Bronchial epithelial cell (primary cell): ENCODE data around the gene RPP40. TPM values are rescaled to one million over a fixed set of nuclear protein-coding genes. Genes with fewer than 3 reads are reported as not detected.

Experiments
- DNase-seq: peaks from one replicate; pipeline ENCODE4 v3.0.0-alpha.2; 2010; ENCODE audit warnings: low read depth
- FAIRE-seq: peaks from 2 replicates; lab custom pipeline; 2011; peaks lifted over from hg19 to GRCh38; lab: Jason Lieb, UNC
- H3K27me3 ChIP-seq: 2 replicates; pipeline ENCODE4 v1.5.1; 2011; ENCODE audit warnings: low read length; ENCODE audit not compliant: control insufficient read depth, insufficient read depth
- H3K36me3 ChIP-seq: 2 replicates; pipeline ENCODE4 v1.5.1; 2011; ENCODE audit warnings: low read length; ENCODE audit not compliant: control insufficient read depth, insufficient read depth
- H3K4me3 ChIP-seq: 2 replicates; pipeline ENCODE4 v1.5.1; 2011; ENCODE audit warnings: mild to moderate bottlenecking, low read depth, low read length, control low read depth
- CTCF ChIP-seq: IDR thresholded peaks from 2 replicates; pipeline ENCODE4 v1.5.1; 2011; ENCODE audit warnings: mild to moderate bottlenecking, moderate library complexity, low read length, control low read depth, inconsistent platforms; ENCODE audit not compliant: insufficient read depth, severe bottlenecking
- total RNA-seq: library from RNA; depleted of rRNA; stranded (reverse); fragments of >200 nt; gene quantifications from 2 replicates; pipeline ENCODE4 v1.2.1, GENCODE V29; 2014

The RPP40 gene
- total RNA-seq, 1 donor from 2014 or later, result 10.3 TPM

DNA sequence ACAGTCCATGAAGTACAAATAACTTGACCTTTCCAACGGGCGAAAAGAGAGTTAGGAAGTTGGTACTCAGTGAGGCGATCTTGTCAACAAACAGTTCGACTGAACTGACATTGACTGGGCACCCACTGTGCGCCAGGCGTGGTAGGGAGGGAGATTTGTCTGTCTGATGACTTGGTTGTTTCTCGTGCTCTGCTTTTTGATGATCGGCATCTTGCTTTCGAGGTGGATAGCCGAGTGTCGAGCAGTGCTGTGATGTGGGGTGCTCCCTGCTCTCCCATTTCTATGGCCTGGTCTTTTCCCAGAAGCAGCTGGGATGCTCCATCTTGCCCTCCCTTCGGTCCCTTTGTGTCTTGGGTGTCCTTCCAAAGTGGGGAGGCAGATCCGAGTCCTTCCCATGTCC lies 30.4 kb downstream of the RPP40 start:
- no peaks in the 10 kb centered on the region for H3K36me3 ChIP-seq
- no peaks in the 10 kb centered on the region for H3K27me3 ChIP-seq
- H3K4me3 ChIP-seq, result no peak overlapping the region
- no peak for TF ChIP-seq CTCF
- DNase-seq (no peak), FAIRE-seq (no peak)

GRCh38 chr6:4972438-4972837 lies 31.4 kb downstream of the RPP40 start:
- TF ChIP-seq CTCF, result no peak
- Histone ChIP-seq H3K27me3 (no peaks in the 10 kb centered on the region), H3K36me3 (no peaks in the 10 kb centered on the region), H3K4me3 (no peak overlapping the region)
- no peak for DNase-seq
- FAIRE-seq, result no peak

- Histone ChIP-seq H3K36me3 (no peaks in the 10 kb centered on the region), H3K4me3 (no peak overlapping the region), H3K27me3 (no peaks in the 10 kb centered on the region)
- no peak for FAIRE-seq
- no peak for TF ChIP-seq CTCF
- DNase-seq, result no peak
Measured at GRCh38 chr6:4971851-4972250, 32.0 kb downstream of the RPP40 start.

DNA sequence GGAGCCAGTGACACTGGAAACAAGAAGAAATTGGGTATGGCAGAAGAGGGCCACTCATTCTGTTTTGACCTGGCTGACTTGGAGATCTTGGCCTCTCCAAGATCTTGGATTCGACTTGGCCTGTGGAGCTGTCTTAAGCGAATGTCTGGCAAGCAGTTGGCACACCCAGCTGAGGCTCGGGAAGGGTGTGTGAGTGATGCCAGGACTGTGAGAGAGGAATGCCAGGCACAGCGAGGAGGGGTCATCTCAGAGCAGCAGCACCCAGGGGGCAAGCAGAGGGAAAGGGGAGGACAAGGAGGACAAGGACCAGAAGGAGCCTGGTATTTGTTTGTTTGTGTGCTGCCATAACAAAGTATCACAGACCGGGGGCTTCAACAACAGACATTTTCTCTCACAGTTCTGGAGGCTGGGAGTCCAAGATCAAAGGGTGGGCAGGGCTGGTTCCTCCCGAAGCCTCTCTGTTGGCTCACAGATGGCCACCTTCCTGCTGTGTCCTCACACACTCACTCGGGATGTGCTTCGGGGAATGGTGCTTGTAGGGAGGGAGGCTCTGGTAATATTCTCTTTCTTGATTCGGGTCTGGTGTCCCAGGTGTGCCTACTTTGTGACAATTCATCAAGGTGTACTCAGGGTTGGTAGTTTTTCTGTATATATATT lies 33.0 kb downstream of the RPP40 start:
- no peak for FAIRE-seq
- no peak for TF ChIP-seq CTCF

GRCh38 chr6:4969609-4970285 lies 34.1 kb downstream of the RPP40 start:
- DNase-seq (no peak), FAIRE-seq (no peak)
- H3K36me3 ChIP-seq, result no peaks in the 10 kb centered on the region
- H3K27me3 ChIP-seq, result no peaks in the 10 kb centered on the region
- no peak for TF ChIP-seq CTCF
- no peak overlapping the region for H3K4me3 ChIP-seq

More for the DNA sequence above, 33.0 kb downstream of the RPP40 start:
- H3K36me3 ChIP-seq, result no peaks in the 10 kb centered on the region
- no peaks in the 10 kb centered on the region for H3K27me3 ChIP-seq
- no peak for DNase-seq
- H3K4me3 ChIP-seq, result no peak overlapping the region
